Gastrocnemius medialis (tissue), 4 donors: ENCODE results near the gene ARSK.

Experiments
- POLR2A ChIP-seq, 2 donors: fragments of 450-650 bp; IDR thresholded peaks; one replicate each; pipeline ENCODE4 v1.6.1; 2017; ENCODE audit warnings: antibody characterized with exemption in 2 of 2, mild to moderate bottlenecking in 2 of 2, moderate library complexity in 2 of 2
- TF ChIP-seq, protein P1 (sequence below), 5 experiments: fragments of 450-650 bp in 3 of 5; fragments of 200-600 bp in 2 of 5; sonication (generic) in 2 of 5; IDR thresholded peaks in 4 of 5; conservative IDR thresholded peaks in 1 of 5; 1 replicate in 4 of 5; 2 replicates in 1 of 5; pipeline ENCODE4 v1.5.1; 2016 to 2019; ENCODE audit warnings: antibody characterized with exemption in 5 of 5, mild to moderate bottlenecking in 3 of 5, moderate library complexity in 3 of 5

DNA sequence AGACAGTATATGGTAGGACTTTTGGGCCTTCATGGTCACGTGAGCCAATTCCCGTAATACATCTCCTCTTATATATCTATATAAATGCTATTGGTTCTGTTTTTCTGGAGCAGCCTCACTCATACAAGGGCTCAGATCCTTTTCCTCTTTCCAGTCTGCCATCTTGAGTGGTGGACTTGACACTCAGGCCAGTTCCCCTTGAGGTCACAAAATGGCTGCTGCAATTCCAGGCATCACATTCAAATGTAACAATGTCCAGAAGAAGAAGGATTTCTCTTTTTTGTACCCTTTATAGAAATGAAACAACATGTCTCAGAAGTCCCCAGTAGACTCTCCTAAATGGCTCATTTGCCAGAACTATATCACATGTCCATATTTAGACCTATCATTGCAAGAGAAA, 69.5 kb downstream of the ARSK start:
- TF ChIP-seq, protein P1, sequence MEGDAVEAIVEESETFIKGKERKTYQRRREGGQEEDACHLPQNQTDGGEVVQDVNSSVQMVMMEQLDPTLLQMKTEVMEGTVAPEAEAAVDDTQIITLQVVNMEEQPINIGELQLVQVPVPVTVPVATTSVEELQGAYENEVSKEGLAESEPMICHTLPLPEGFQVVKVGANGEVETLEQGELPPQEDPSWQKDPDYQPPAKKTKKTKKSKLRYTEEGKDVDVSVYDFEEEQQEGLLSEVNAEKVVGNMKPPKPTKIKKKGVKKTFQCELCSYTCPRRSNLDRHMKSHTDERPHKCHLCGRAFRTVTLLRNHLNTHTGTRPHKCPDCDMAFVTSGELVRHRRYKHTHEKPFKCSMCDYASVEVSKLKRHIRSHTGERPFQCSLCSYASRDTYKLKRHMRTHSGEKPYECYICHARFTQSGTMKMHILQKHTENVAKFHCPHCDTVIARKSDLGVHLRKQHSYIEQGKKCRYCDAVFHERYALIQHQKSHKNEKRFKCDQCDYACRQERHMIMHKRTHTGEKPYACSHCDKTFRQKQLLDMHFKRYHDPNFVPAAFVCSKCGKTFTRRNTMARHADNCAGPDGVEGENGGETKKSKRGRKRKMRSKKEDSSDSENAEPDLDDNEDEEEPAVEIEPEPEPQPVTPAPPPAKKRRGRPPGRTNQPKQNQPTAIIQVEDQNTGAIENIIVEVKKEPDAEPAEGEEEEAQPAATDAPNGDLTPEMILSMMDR (IDR thresholded peaks at IDR 0.05 in 4 of 5, conservative IDR thresholded peaks at IDR 0.05 in 1 of 5): no peak
- TF ChIP-seq POLR2A (IDR thresholded peaks at IDR 0.05): no peak
